ENCODE measurements around the gene XRCC4.

Gene XRCC4

GRCh38 chr5:83392766-83393503 lies 315.6 kb downstream of the XRCC4 start:
- no peaks in the 10 kb centered on the region for H3K4me1 Mint-ChIP-seq (ENCODE audit: low read depth)
- no peaks in the 10 kb centered on the region for H3K36me3 Mint-ChIP-seq (ENCODE audit: low read depth)
- no peak overlapping the region for H3K27ac Mint-ChIP-seq
- H3K9me3 Mint-ChIP-seq: no peaks in the 10 kb centered on the region
- no peak overlapping the region for H3K4me3 Mint-ChIP-seq
- no peaks in the 10 kb centered on the region for H3K27me3 Mint-ChIP-seq (ENCODE audit: low read depth)

DNA sequence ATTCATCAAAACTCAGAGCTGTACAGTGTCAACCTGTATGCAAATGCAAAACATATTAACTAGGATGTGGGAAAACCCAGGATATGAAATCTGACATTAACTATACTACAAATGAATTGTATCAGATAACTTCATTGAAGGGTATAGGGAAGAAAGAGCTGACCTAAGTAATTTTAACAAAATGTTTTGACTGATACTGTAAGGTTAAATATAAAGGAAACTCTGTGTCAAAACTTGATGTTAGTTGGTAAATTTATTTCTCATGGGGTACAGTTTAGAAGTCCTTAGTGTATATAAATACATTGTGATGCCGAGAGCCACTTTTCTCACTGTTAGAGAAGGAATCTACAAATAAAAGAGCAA lies 316.1 kb downstream of the XRCC4 start:
- no peaks in the 10 kb centered on the region for H3K36me3 Mint-ChIP-seq (ENCODE audit: low read depth)
- no peaks in the 10 kb centered on the region for H3K4me1 Mint-ChIP-seq (ENCODE audit: low read depth)
- no peaks in the 10 kb centered on the region for H3K27me3 Mint-ChIP-seq (ENCODE audit: low read depth)
- no peaks in the 10 kb centered on the region for H3K9me3 Mint-ChIP-seq
- no peak overlapping the region for H3K27ac Mint-ChIP-seq
- H3K4me3 Mint-ChIP-seq: no peak overlapping the region

DNA sequence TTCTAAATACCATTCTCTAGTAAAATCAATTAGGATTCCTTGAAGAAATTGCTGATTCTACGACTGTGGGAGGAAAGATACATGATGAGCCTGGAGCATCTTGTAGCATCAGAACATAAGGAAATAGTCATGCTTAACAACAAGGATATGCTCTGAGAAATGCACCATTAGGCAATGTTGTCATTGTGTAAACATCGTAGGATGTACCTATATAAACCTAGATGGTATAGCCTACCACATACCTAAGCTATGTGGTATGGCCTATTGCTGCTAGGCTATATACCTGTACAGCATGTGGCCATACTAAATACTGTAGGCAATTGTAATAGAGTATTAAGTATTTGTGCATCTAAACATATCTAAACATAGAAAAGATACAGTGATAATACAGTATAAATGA lies 316.8 kb downstream of the XRCC4 start:
- no peaks in the 10 kb centered on the region for H3K4me1 Mint-ChIP-seq (ENCODE audit: low read depth)
- H3K27me3 Mint-ChIP-seq (ENCODE audit: low read depth): no peaks in the 10 kb centered on the region
- no peak overlapping the region for H3K27ac Mint-ChIP-seq

DNA sequence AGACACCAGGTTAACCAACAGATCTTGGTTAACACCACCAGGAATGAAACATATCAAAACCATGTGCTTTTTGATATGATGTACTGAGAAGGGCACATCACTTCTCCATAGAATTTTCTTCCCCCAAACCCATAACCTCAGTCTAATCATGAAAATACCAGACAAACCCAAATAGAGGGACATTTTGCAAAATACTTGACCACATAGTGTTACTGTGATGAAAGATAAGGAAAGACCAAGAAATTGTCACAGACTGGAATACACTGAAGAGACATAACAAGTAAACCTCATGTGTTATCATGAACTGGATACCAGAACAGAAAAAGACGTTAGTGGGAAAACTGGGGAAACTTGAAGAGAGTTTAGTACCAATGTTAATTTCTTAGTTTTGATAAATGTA lies 319.3 kb downstream of the XRCC4 start:
- Mint-ChIP-seq H3K36me3 (ENCODE audit: low read depth) (no peaks in the 10 kb centered on the region), H3K4me1 (ENCODE audit: low read depth) (no peaks in the 10 kb centered on the region), H3K27me3 (ENCODE audit: low read depth) (no peaks in the 10 kb centered on the region), H3K9me3 (no peaks in the 10 kb centered on the region), H3K27ac (no peak overlapping the region), H3K4me3 (no peak overlapping the region)

More for the DNA sequence above, 316.8 kb downstream of the XRCC4 start:
- Mint-ChIP-seq H3K9me3 (no peaks in the 10 kb centered on the region), H3K4me3 (no peak overlapping the region), H3K36me3 (ENCODE audit: low read depth) (no peaks in the 10 kb centered on the region)

DNA sequence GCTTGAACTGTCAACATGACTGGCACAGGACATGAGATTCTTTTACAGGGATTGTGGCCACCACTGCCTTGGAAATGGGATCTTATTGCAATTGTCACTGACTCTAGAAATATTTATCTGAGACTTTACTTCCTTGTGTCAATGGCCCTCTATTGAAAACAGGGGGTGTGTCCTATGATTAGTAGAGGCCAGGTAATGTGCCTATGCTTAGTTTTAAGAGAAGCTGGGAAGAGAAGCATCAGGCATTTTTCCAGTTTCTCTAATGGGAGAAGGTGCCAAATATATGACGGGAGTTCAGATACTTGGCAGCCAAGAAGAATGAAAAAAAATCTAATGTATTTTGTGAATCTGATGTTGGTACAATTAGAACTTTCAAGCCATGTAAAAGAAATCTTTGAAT lies 320.3 kb downstream of the XRCC4 start:
- Mint-ChIP-seq H3K4me3 (no peak overlapping the region), H3K27me3 (ENCODE audit: low read depth) (no peaks in the 10 kb centered on the region)

DNA sequence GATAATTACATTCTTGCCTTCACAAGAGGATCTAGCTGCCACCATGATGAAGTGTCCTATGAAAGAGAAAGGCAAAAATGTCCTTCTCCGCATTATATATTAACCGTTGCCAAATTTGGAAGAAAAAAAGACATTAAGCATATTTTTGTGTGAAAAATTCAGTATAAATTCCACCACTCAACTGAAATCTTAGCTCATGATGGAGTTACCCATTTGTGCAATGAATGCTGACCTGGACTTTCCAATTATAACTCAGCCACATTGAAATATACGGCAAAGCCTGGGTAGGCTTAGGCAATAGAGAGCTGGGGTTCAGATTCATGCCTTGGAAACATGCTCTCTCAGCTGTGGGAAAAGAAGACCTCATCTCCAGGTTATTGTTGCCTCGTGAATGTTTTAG lies 322.9 kb downstream of the XRCC4 start:
- H3K4me3 Mint-ChIP-seq: no peak overlapping the region
- H3K27ac Mint-ChIP-seq: no peak overlapping the region
- H3K9me3 Mint-ChIP-seq: no peaks in the 10 kb centered on the region
- no peaks in the 10 kb centered on the region for H3K36me3 Mint-ChIP-seq (ENCODE audit: low read depth)
- no peaks in the 10 kb centered on the region for H3K27me3 Mint-ChIP-seq (ENCODE audit: low read depth)
- no peaks in the 10 kb centered on the region for H3K4me1 Mint-ChIP-seq (ENCODE audit: low read depth)

More for the DNA sequence above, 320.3 kb downstream of the XRCC4 start:
- no peaks in the 10 kb centered on the region for H3K4me1 Mint-ChIP-seq (ENCODE audit: low read depth)
- no peak overlapping the region for H3K27ac Mint-ChIP-seq
- no peaks in the 10 kb centered on the region for H3K9me3 Mint-ChIP-seq
- H3K36me3 Mint-ChIP-seq (ENCODE audit: low read depth): no peaks in the 10 kb centered on the region

DNA sequence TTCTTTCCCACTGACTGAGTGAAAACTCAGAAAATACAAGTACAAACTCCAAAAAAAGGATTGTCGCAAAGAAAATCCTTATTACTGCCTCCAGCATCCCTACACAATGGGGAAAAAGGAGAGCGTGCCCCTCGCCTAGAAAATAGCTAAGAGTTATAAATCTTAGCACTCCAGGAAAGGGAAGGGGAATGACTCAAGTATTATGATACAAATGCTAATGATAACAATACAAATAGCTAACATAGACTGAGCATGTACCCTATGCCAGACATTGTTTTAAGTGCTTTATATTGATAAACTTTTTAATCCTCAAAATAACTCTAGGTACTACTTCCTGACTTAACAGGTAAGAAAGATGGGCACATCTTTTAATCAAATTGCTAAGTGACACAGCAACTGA lies 323.4 kb downstream of the XRCC4 start:
- no peak overlapping the region for H3K4me3 Mint-ChIP-seq
- H3K9me3 Mint-ChIP-seq: no peaks in the 10 kb centered on the region
- H3K27me3 Mint-ChIP-seq (ENCODE audit: low read depth): no peaks in the 10 kb centered on the region
- no peaks in the 10 kb centered on the region for H3K36me3 Mint-ChIP-seq (ENCODE audit: low read depth)
- H3K4me1 Mint-ChIP-seq (ENCODE audit: low read depth): no peaks in the 10 kb centered on the region
- H3K27ac Mint-ChIP-seq: no peak overlapping the region

- Mint-ChIP-seq H3K4me1 (ENCODE audit: low read depth) (no peaks in the 10 kb centered on the region), H3K9me3 (no peaks in the 10 kb centered on the region), H3K4me3 (no peak overlapping the region), H3K36me3 (ENCODE audit: low read depth) (no peaks in the 10 kb centered on the region), H3K27me3 (ENCODE audit: low read depth) (no peaks in the 10 kb centered on the region), H3K27ac (no peak overlapping the region)
Observed at GRCh38 chr5:83401122-83401731, 323.9 kb downstream of the XRCC4 start.

- H3K4me1 Mint-ChIP-seq (ENCODE audit: low read depth): no peaks in the 10 kb centered on the region
Observed at GRCh38 chr5:83401775-83402174, 324.4 kb downstream of the XRCC4 start.

More at GRCh38 chr5:83401775-83402174, 324.4 kb downstream of the XRCC4 start:
- no peaks in the 10 kb centered on the region for H3K27me3 Mint-ChIP-seq (ENCODE audit: low read depth)
- H3K4me3 Mint-ChIP-seq: no peak overlapping the region
- no peaks in the 10 kb centered on the region for H3K36me3 Mint-ChIP-seq (ENCODE audit: low read depth)
- no peak overlapping the region for H3K27ac Mint-ChIP-seq
- no peaks in the 10 kb centered on the region for H3K9me3 Mint-ChIP-seq
